GM20431 (cell line): ENCODE results near the gene SMPD3.

Experiments
- in situ Hi-C: fragments of 300-500 bp; cut with MseI, MboI; formaldehyde crosslinking; loops from one replicate; pipeline ENCODE4 v1.15.0; 2020; ENCODE audit warnings: low sequenced_read_pairs; ENCODE audit not compliant: unreplicated experiment

SMPD3 gene

GRCh38 chr16:68473358-68474070, 25.2 kb upstream of the SMPD3 start:
- in situ Hi-C loops = no loop called here

- in situ Hi-C loops = no loop called here
These were observed 24.3 kb upstream of the SMPD3 start for GRCh38 chr16:68472581-68472980.

GRCh38 chr16:68470461-68471150, 22.3 kb upstream of the SMPD3 start:
- in situ Hi-C loops = no loop called here

- in situ Hi-C loops = no loop called here
These were observed 21.6 kb upstream of the SMPD3 start for GRCh38 chr16:68469796-68470460.

GRCh38 chr16:68468842-68469241, 20.5 kb upstream of the SMPD3 start:
- in situ Hi-C loops = no loop called here

- in situ Hi-C loops = no loop called here
These were observed 17.9 kb upstream of the SMPD3 start for GRCh38 chr16:68466174-68466573.

- in situ Hi-C loops = no loop called here
These were observed 15.6 kb upstream of the SMPD3 start for GRCh38 chr16:68463904-68464303.

GRCh38 chr16:68460067-68460466, 11.8 kb upstream of the SMPD3 start:
- in situ Hi-C loops = no loop called here

- in situ Hi-C loops = no loop called here
These were observed 11.1 kb upstream of the SMPD3 start for GRCh38 chr16:68459457-68459856.

- in situ Hi-C loops = no loop called here
These were observed 10.2 kb upstream of the SMPD3 start for GRCh38 chr16:68458551-68458950.

- in situ Hi-C loops = no loop called here
These were observed 9.8 kb upstream of the SMPD3 start for GRCh38 chr16:68458101-68458500.

GRCh38 chr16:68455631-68456030, 7.3 kb upstream of the SMPD3 start:
- in situ Hi-C loops = no loop called here

- in situ Hi-C loops = no loop called here
These were observed 6.7 kb upstream of the SMPD3 start for GRCh38 chr16:68454920-68455435.

- in situ Hi-C loops = no loop called here
These were observed 5.5 kb upstream of the SMPD3 start for GRCh38 chr16:68453816-68454215.

- in situ Hi-C loops = no loop called here
These were observed 3.9 kb upstream of the SMPD3 start for GRCh38 chr16:68452176-68452575.

- in situ Hi-C loops = no loop called here
These were observed 3.4 kb upstream of the SMPD3 start for GRCh38 chr16:68451676-68452075.

- in situ Hi-C loops = no loop called here
These were observed 2.5 kb upstream of the SMPD3 start for GRCh38 chr16:68450741-68451255.

- in situ Hi-C loops = loop anchor here (10.0 kb wide), 1 partner anchor 57 kb away; no protein-coding TSS in a partner anchor
These were observed 502 bp downstream of the SMPD3 start for GRCh38 chr16:68447653-68448359.

GRCh38 chr16:68446681-68447652, 1.3 kb downstream of the SMPD3 start:
- in situ Hi-C loops = loop anchor here (10.0 kb wide), 1 partner anchor 58 kb away; no protein-coding TSS in a partner anchor
